Stimulated activated CD8-positive, alpha-beta memory T cell treated with anti-CD3 and anti-CD28 coated beads, Interleukin-7, amount 100 ng/mL, for 24 hours (primary cell): ENCODE results near the gene LHB.

Source experiments
- DNase-seq: peaks from one replicate; pipeline ENCODE4 v3.0.0-alpha.2; 2020; ENCODE audit warnings: low read depth

Gene LHB

GRCh38 chr19:48975947-48976847 is 40.7 kb downstream of the LHB start:
- DNase-seq: no peak

GRCh38 chr19:48970923-48971395 is 45.9 kb downstream of the LHB start:
- DNase-seq: peak; percentile 79

GRCh38 chr19:48970139-48970766 is 46.6 kb downstream of the LHB start:
- no peak for DNase-seq

- DNase-seq: no peak
These were observed 47.4 kb downstream of the LHB start for GRCh38 chr19:48969276-48970138.

- no peak for DNase-seq
These were observed 48.1 kb downstream of the LHB start for GRCh38 chr19:48968813-48969218.

DNA sequence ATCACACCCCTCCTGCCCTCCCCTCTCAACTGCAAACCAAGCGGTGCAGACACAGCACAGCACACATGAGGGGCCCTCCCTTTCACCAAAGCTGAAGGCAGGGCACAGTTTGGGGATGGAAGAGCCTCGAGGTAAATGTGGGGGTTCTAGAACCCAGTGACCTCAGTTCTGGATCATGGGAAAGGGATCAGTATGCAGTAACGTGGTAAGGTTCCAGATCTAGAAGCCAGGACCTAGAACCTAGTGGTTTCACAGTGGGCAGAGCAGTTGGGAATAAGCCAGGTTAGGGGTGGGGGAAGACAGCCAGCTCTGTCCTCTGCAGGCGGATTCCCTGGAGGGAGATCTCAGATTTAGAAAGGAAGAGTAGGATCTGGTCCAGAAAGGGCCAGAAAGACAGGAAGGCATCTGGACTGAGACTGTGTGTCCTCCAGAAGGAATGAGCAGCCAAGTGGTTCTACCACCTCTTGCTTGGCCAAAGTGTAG is 48.7 kb downstream of the LHB start:
- DNase-seq: no peak

DNA sequence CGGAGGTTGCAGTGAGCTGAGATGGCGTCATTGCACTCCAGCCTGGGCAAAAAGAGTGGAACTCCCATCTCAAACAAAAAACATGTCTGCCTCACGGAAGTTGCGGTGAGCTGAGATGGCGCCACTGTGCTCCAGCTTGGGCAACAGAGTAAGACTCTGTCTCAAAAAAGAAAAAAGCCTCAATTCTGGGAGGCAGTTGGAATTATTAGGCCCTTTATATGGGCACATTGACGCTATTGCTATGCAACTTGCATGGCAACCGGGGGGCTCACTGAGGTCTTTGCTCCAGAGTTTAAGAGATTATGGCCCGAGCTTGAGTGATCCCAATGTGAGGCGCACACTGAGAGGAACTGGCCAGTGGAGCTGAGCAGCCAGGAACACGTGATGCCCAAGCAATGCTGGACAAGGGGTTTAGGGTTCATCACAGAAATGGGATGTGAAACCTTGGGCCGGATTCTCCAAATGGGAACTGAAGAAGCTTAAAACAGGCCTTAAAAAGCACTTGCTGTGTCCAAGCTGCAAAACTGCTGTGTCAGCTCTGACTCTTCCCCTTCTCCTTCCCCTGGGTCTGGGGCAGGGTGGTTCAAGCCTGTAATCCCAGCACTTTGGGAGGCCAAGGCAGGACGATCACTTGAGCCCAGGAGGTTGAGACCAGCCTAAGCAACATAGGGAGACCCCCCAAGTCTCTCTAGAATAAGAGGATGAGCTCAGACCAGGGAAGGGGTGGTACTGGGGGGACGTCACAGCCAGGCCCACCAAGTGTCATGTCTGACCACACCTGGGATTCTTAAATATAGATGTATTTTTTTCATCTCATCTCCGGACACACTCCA is 49.3 kb downstream of the LHB start:
- no peak for DNase-seq

GRCh38 chr19:48966541-48967345 is 50.1 kb downstream of the LHB start:
- no peak for DNase-seq
